SK-N-SH (cell line): ENCODE data around the gene GNG3. TPM values are rescaled to one million over a fixed set of nuclear protein-coding genes. Genes with fewer than 3 reads are reported as not detected.
A peak's percentile ranks its signal among the peaks of the same experiment; 100 is the strongest.
"Not testable (repeated sequence)": the region's sequence is repeated elsewhere in the genome, so short reads cannot be mapped to it uniquely, and the experiment has no call there.

Experiments used
- CTCF ChIA-PET: fragments of 300-600, 350-600 bp; formaldehyde crosslinking; extraction: SDS; loops from one replicate; lab custom pipeline; 2021; lab: Yijun Ruan, JAX
- POLR2A ChIA-PET: fragments of 350-600 bp; sonication (Branson Sonifier 250); formaldehyde crosslinking; extraction: SDS; loops from one replicate; lab custom pipeline; 2020; ENCODE audit warnings: antibody characterized with exemption, inconsistent platforms; lab: Yijun Ruan, JAX
- DNase-seq: peaks from one replicate; pipeline ENCODE4 v3.0.0; 2012
- H2AFZ ChIP-seq: fragments of 200-600 bp; sonication (generic); 2 replicates; pipeline ENCODE4 v1.8.1; 2016; ENCODE audit warnings: antibody characterized with exemption, mild to moderate bottlenecking, low read depth
- H3F3A ChIP-seq: fragments of 200-600 bp; sonication (generic); replicated peaks from 2 replicates; pipeline ENCODE3; 2016; ENCODE audit warnings: antibody characterized with exemption, mild to moderate bottlenecking; ENCODE audit not compliant: insufficient read depth
- H3K27ac ChIP-seq, 2 experiments: fragments of 200-500 bp in 1 of 2; fragments of 200-600 bp in 1 of 2; sonication (Bioruptor generic) in 1 of 2; sonication (generic), shearing (Covaris generic) in 1 of 2; 2 replicates each; pipeline versions ENCODE4 v1.5.1 to v1.6.1; 2014 to 2016; ENCODE audit warnings: low read depth in 2 of 2, inconsistent platforms in 1 of 2, low read length in 1 of 2, mild to moderate bottlenecking in 1 of 2, mixed read lengths in 1 of 2
- H3K27me3 ChIP-seq: fragments of 200-600 bp; sonication (generic), shearing (Covaris generic); 2 replicates; pipeline ENCODE4 v1.6.1; 2016; ENCODE audit warnings: mixed run types; ENCODE audit not compliant: insufficient read depth
- H3K36me3 ChIP-seq, 2 experiments: fragments of 200-500 bp in 1 of 2; fragments of 200-600 bp in 1 of 2; sonication (Bioruptor generic) in 1 of 2; sonication (generic) in 1 of 2; replicated peaks in 1 of 2; 2 replicates each; pipeline versions ENCODE3 to v1.5.1; 2014 to 2016; ENCODE audit warnings: low read length in 1 of 2, mild to moderate bottlenecking in 1 of 2; ENCODE audit not compliant: insufficient read depth in 2 of 2, control insufficient read depth in 1 of 2
- H3K4me1 ChIP-seq, 2 experiments: fragments of 200-500 bp in 1 of 2; fragments of 200-600 bp in 1 of 2; sonication (Bioruptor generic) in 1 of 2; sonication (generic), shearing (Covaris generic) in 1 of 2; 2 replicates each; pipeline versions ENCODE4 v1.5.1 to v1.6.1; 2014 to 2016; ENCODE audit warnings: low read depth in 1 of 2, low read length in 1 of 2, mixed run types in 1 of 2; ENCODE audit not compliant: insufficient read depth in 2 of 2, control insufficient read depth in 1 of 2
- H3K4me2 ChIP-seq: fragments of 200-600 bp; sonication (generic), shearing (Covaris generic); 2 replicates; pipeline ENCODE4 v1.6.1; 2017; ENCODE audit warnings: mixed run types
- H3K4me3 ChIP-seq, 2 experiments: fragments of 200-500 bp in 1 of 2; fragments of 200-600 bp in 1 of 2; sonication (Bioruptor generic) in 1 of 2; sonication (generic), shearing (Covaris generic) in 1 of 2; 2 replicates each; pipeline versions ENCODE4 v1.5.1 to v1.8.1; 2014 to 2016; ENCODE audit warnings: low read depth in 2 of 2, inconsistent platforms in 1 of 2, low read length in 1 of 2, mild to moderate bottlenecking in 1 of 2, mixed read lengths in 1 of 2, moderate library complexity in 1 of 2
- H3K79me2 ChIP-seq: fragments of 200-600 bp; sonication (generic); 2 replicates; pipeline ENCODE4 v1.8.1; 2017; ENCODE audit warnings: mild to moderate bottlenecking; ENCODE audit not compliant: insufficient read depth
- H3K9ac ChIP-seq: fragments of 200-600 bp; sonication (generic); 2 replicates; pipeline ENCODE4 v1.6.1; 2017; ENCODE audit warnings: mixed run types
- H3K9me2 ChIP-seq: fragments of 200-600 bp; sonication (generic); 2 replicates; pipeline ENCODE4 v1.6.1; 2017; ENCODE audit warnings: mixed run types
- H3K9me3 ChIP-seq: fragments of 200-600 bp; sonication (generic); 2 replicates; pipeline ENCODE4 v1.6.1; 2017; ENCODE audit warnings: mixed run types, mild to moderate bottlenecking, moderate library complexity
- H4K20me1 ChIP-seq: fragments of 200-600 bp; sonication (generic); 2 replicates; pipeline ENCODE4 v1.6.1; 2017; ENCODE audit warnings: mild to moderate bottlenecking, mixed run types; ENCODE audit not compliant: insufficient read depth
- EP300 ChIP-seq, 2 experiments: IDR thresholded peaks; 2 replicates each; pipeline versions ENCODE4 v1.4.0 to v1.6.1; 2012; ENCODE audit warnings: borderline replicate concordance in 1 of 2, low read depth in 1 of 2, low read length in 1 of 2
- FOSL2 ChIP-seq: IDR thresholded peaks from 2 replicates; pipeline ENCODE4 v1.4.0; 2012; ENCODE audit warnings: low read depth, mild to moderate bottlenecking, moderate library complexity, borderline replicate concordance
- GABPA ChIP-seq: IDR thresholded peaks from 2 replicates; pipeline ENCODE4 v1.4.0; 2012; ENCODE audit warnings: low read depth, mild to moderate bottlenecking
- JUND ChIP-seq: IDR thresholded peaks from 2 replicates; pipeline ENCODE4 v1.4.0; 2012
- RAD21 ChIP-seq: IDR thresholded peaks from 2 replicates; pipeline ENCODE4 v1.6.1; 2012; ENCODE audit warnings: mild to moderate bottlenecking, low read length
- REST ChIP-seq: IDR thresholded peaks from 2 replicates; pipeline ENCODE4 v1.6.1; 2012; ENCODE audit warnings: mild to moderate bottlenecking, low read depth, low read length, moderate library complexity
- SIN3A ChIP-seq: IDR thresholded peaks from 2 replicates; pipeline ENCODE4 v1.6.1; 2012; ENCODE audit warnings: low read depth, mild to moderate bottlenecking, low read length, moderate library complexity, borderline replicate concordance
- WGBS: methylation state at CpG from one replicate; pipeline ENCODE4 v1.1.6; 2017; ENCODE audit warnings: low lambda C conversion rate; 5-methylcytosine and 5-hydroxymethylcytosine counted together
- polyA plus RNA-seq, 3 experiments: library from polyadenylated mRNA; depleted of rRNA; stranded (reverse); fragments of >200 nt; gene quantifications; 2 replicates each; pipeline ENCODE4 v1.2.3, GENCODE V29; 2012
- TF ChIP-seq, protein P1 (sequence below): fragments of 150-350 bp; IDR thresholded peaks from 2 replicates; pipeline ENCODE4 v1.6.1; 2016; ENCODE audit warnings: mild to moderate bottlenecking, low read depth, low read length

Gene GNG3
- polyA plus RNA-seq, 1 of the 3 experiments (the other 2 are of a cell fraction) = 0.16 TPM

DNA sequence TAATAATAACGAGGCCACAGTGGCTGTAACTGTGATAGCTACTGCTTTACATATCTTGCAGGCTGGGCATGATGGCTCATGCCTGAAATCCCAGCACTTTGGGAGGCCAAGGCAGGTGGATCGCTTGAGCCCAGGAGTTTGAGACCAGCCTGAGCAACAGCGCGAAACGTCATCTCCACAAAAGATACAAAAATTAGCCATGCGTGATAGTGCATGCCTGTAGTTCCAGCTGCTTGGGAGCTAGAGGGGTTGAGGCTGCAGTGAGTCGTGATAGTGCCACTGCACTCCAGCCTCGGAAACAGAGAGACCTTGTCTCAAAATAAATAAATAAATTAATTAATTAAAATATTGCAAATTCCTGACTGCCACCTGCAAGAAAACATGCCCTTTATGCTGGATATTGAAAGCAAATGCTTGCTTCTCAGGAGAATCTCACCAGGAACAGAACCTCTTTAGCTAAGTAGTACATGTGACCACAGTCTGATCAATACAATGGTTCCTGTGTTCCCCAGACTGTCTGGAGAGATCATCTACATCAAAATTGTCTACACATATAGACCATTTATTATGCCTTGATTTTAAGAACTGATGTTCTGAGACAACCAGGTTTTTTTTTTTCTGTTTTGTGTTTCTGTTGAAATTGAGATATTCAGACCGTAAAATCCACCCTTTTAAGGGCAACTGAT, 40.1 kb downstream of the GNG3 start:
- Histone ChIP-seq H3K27me3 (no peaks in the 10 kb centered on the region), H3K4me1 (peaks cover 0 to 3% of the 10 kb centered on the region in 2 experiments; a peak in 1 of 4 replicates), H3K36me3 (peaks cover 0 to 9% of the 10 kb centered on the region in 2 experiments), H3K4me3 (no peak overlapping the region), H3K9me3 (no peaks in the 10 kb centered on the region), H3K9me2 (no peaks in the 10 kb centered on the region), H2AFZ (no peak overlapping the region), H3K9ac (no peak overlapping the region), H3F3A (peaks cover 19% of the 10 kb centered on the region), H4K20me1 (no peaks in the 10 kb centered on the region), H3K4me2 (no peak overlapping the region), H3K79me2 (peaks cover 25% of the 10 kb centered on the region; the same call in 1 of the 2 replicates), H3K27ac (peak overlapping the region in 1 of 2 experiments; percentile 20; a peak in 1 of 4 replicates)
- ChIA-PET CTCF (interaction anchor here (1.0 to 1.7 kb wide), 3 partner anchors 14 to 39 kb away, joined by 3 to 7 read pairs (median 3); no protein-coding TSS in a partner anchor), POLR2A (interaction anchor here (0.6 to 1.2 kb wide), 2 partner anchors 14 to 20 kb away, joined by 3 read pairs; partner anchors contain the start of gene POLR2G)
- TF ChIP-seq FOSL2 (no peak), EP300 (IDR thresholded peaks at IDR 0.05; ENCODE audit: borderline replicate concordance in 1 of 2, low read depth in 1 of 2, low read length in 1 of 2) (no peak), RAD21 (no peak), JUND (no peak), REST (no peak), GABPA (no peak), SIN3A (no peak)
- TF ChIP-seq, protein P1, sequence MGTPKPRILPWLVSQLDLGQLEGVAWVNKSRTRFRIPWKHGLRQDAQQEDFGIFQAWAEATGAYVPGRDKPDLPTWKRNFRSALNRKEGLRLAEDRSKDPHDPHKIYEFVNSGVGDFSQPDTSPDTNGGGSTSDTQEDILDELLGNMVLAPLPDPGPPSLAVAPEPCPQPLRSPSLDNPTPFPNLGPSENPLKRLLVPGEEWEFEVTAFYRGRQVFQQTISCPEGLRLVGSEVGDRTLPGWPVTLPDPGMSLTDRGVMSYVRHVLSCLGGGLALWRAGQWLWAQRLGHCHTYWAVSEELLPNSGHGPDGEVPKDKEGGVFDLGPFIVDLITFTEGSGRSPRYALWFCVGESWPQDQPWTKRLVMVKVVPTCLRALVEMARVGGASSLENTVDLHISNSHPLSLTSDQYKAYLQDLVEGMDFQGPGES = no peak
- no peak for DNase-seq
- whole genome bisulfite sequencing = 93% methylated on average over 9 of the region's 9 CpGs

DNA sequence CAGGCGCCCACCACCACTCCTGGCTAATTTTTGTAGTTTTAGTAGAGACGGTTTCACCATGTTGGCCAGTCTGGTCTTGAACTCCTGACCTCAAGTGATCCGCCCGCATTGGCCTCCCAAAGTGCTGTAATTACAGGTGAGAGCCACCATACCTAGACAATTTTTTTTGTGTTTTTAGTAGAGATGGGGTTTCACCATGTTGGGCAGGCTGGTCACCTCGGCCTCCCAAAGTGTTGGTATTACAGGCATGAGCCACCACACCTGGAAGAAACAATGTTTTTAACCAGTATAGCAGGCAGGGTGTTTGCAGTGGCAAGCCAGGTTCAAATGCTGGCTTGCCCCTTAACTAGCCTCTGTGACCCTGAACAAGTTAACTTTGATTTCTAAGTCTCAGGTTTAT, 42.5 kb downstream of the GNG3 start:
- H3K4me3 ChIP-seq, POLR2A ChIA-PET: not testable (repeated sequence)

More for the DNA sequence above, 42.5 kb downstream of the GNG3 start:
- H2AFZ ChIP-seq, H3K9me2 ChIP-seq, H3K9me3 ChIP-seq, H3K27me3 ChIP-seq, H3K9ac ChIP-seq, H3K4me2 ChIP-seq, H3K27ac ChIP-seq, H3K36me3 ChIP-seq, H4K20me1 ChIP-seq, DNase-seq: not testable (repeated sequence)
- Histone ChIP-seq H3K4me1 (peaks cover 6 to 11% of the 10 kb centered on the region in 2 experiments; a peak in 3 of 4 replicates), H3F3A (peaks cover 17% of the 10 kb centered on the region), H3K79me2 (peaks cover 33% of the 10 kb centered on the region; the same call in 1 of the 2 replicates)
- 98% methylated on average over 5 of the region's 5 CpGs for WGBS
- CTCF ChIA-PET = interaction anchor here (1.5 kb wide), 1 partner anchor 20 kb away, joined by 4 read pairs; no protein-coding TSS in a partner anchor
